COR-L47 (cell line): ENCODE measurements around the gene SGPP1.
"Not testable (repeated sequence)": the region's sequence is repeated elsewhere in the genome, so short reads cannot be mapped to it uniquely, and the experiment has no call there.

Experiments used
- DNase-seq: peaks from one replicate; lab custom pipeline; 2025; lab: John Stamatoyannopoulos, UW

SGPP1 gene

DNA sequence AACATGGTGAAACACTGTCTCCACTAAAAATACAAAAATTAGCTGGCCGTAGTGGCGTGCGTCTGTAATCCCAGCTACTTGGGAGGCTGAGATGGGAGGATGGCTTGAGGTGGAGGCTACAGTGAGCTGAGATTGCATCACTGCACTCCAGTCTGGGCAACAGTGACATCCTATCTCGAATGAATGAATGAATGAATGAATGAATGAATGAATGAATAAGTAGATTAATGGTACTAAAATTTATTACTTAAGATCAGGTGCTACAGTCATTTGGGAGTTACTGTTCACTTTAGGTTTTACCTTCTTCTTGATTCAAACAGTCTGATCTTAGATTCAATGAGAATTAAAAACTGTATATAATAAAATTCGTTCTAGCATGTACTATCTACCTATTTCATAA lies 54.6 kb downstream of the SGPP1 start:
- no peak for DNase-seq

DNA sequence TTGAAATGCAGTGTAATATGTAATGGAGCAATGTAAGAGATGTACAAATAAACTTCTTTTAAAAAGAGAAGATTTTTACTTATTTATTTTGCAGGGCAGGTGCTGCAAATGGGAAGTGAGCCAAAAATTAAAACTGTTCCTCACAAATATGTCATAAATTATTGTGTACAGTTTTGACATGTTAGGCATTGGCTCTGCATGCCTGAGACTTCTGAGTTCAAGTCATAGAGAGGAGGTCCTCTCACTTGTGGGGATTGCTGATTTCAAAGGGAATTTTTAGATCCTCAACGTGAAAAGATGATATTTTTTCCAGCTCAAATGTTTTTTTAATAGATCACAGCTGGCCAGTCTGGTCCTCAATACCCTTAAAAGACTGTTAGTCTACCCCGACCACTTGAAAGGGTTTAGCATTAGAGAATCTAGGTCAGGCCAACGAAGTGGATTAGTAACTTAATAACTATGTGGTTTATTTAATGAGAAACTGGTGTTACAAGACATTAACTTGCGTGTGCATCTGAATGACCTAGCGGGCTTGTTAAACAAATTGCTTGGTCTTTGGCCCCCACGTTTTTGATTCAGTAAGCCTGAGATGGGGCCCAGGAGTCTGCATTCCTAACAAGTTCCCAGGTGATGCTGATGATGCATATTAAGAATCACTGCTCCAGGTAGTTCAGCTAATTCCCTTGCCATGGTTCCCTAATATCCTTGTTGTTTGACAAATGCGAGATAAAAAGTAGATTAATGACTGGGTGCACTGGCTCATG lies 55.3 kb downstream of the SGPP1 start:
- no peak for DNase-seq

DNA sequence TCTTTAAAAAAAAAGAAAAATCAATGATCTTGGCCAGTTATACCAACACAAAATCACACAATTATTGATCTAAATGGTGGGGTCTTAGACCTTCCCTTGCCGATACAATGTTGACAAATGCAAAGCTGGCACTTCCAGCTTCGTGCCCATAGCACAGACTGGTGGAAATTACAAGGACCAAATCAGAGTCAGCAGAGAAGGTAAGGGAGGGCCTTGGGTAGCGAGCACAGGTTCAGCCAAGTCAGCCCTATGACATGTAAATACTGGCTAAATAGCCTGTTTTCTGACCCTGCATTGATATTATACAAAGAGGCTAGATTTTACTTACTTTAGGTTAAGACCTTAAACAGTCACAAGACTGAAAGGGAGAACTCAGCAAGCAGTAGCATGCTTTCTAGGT lies 55.9 kb downstream of the SGPP1 start:
- no peak for DNase-seq

DNA sequence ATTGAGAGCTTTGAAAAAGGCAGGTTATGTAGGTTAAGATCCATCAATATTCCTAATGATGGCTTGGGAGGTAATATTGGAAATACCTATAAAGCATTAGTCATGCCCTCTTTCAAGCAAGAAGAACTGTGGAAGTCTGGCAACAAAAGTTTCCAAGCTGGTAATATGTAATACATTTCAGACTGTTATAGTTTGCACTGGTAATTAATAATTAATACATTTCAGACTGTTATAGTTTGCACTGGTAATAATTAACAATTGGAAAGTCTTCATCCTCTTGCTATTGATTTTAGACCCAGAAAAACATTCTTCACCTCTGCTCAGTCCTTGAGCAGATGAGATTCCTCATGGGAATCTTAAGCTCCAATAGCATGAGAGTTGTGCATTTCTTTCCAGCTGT lies 57.2 kb downstream of the SGPP1 start:
- DNase-seq: no peak

DNA sequence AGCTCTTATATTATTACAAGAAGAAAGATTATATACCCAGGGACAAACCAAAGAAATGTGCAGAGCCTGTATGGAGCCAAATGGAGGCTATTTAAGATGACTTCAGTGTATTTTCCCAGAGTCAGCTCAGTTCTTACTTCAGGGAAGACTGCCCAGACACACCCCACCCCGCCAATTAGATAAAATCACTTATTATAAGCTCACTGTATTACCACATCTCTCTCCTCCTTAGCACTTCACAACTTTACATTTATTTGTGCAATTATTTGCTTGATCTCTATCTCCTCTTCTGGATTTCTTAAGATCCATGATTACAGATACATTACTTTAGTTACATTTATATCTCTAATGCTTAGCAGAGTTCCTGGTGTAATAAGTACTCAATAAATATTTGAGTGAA lies 61.5 kb downstream of the SGPP1 start:
- no peak for DNase-seq

DNA sequence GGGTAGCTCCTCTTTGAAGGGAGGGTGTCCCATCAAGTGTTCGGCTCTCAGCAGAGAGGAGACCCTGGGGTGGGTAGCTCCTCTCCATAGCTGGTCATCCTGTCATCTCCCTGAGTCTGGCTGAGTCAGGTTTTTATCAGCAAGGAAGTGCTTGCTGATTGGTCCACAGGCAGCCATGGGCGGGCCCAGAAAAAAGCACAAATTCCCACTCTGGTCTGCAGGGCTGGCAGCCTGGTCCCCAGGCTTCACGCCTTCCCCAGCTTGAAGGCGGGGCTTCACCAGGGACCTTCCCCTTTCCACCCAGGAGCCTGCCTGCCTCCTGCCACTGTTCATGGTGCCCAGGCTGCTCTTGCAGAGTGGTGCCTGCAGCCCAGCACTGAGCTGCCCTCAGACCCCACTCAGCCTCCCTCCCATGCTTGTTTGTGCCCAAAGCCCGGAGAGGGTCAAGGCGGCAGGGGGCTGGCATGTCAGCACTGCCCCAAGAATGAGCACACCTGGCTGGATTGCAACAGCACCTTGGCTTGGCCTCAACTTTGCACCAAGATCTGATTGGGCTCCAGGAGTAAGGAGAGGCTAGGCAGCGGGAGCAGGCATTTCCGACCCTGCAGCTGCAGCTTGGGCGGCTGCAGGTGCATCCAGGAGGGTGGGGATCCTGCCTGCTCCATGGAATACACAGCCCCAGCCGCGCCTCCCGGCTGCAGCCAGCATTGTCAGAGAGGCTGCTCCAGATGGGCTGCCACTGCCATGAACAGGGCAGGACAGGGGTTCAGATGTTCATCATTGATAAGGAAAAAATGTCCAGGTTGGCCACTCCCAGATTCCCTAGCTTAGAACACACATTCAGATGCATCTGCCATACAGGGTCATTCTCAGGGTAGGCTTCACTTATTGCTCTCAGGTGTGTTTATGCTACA lies 64.2 kb downstream of the SGPP1 start:
- DNase-seq: no peak

DNA sequence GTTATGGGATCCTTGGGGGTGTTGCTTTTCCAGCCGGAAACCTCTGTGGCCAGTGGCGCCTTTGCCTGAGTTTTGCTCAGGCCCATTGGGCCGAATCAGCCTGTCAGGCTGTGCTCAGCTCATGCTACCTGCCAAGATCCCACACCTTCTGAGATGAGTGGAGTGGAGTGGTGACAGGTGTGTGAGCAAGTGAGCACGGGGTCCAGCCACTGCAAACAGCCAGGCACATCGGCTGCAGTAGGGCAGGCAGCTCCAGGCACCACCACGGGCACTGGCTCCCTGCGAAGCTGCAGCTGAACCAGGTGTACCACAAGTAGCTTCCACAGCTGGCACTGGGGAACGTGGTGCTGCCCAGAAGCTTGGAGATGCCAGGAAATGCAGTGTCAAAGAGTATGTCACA lies 65.1 kb downstream of the SGPP1 start:
- no peak for DNase-seq

DNA sequence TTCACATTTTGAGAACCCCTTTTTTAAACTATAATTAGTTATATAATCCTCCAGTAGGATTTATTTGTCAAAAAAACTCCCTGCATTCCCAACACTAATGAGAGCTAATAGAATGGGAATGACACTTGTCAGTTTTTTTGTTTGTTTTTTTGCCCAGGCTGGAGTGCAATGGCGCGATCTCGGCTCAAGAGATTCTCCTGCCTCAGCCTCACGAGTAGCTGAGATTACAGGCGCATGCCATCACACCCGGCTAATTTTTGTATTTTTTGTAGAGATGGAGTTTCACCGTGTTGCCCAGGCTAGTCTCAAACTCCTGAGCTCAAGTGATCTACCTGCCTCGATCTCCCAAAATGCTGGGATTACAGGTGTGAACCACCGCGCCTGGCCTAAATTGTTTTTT lies 66.0 kb downstream of the SGPP1 start:
- DNase-seq: not testable (repeated sequence)

DNA sequence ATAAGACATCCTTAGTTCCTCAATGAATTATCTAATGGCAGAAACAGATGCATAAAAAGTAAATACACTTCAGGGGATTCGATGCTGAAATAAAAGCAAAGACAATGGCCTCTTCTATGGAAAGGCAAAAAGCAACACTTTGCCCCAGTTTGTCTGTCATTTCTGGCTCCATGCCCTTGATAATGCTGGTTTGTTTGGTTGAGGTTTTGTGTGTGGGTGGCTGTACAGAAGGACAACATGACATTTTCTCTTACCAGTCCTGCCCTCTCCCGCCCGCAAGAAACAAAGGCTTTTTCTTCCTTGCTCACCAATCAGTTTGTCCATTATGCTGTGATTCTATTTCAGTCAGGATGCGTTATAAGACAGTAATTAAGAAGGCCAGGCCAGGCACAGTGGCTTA lies 68.1 kb downstream of the SGPP1 start:
- DNase-seq: no peak

DNA sequence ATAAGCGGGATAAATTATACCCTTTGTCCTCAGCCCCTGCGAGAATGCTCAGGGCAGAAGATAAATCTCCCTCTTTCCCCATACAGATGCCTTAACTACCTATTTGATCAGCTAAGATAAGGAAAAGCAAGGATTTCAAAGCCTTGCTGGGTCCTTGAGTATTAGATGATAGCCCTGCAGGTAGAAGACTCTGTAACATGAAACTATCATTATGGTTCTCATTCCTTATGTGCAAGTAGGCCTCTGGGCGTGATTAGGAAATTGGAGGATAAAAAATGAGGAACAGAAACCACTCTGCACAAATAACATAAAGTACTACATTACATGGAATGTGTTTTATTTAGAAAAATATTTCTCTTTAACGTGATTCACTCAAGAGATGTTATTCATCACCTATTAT lies 71.7 kb downstream of the SGPP1 start:
- DNase-seq: no peak

DNA sequence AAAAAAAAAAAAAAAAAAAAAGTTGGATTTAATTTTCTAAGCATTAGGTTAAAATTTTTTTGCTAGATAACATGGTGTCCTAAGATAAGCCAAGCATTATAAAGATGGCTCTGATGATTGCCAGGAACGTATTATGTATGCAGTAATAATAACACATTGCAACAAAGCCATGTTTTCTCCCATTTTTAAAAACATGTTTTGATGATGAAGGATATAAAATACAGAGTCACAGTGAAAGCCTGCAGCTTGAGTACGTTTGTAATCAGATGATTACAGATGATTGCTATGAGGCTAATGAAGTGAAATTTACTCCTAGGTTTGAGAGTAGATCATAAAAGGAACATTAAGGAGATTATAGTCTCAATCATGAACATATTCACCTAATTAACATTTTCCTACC lies 72.9 kb downstream of the SGPP1 start:
- DNase-seq: no peak

DNA sequence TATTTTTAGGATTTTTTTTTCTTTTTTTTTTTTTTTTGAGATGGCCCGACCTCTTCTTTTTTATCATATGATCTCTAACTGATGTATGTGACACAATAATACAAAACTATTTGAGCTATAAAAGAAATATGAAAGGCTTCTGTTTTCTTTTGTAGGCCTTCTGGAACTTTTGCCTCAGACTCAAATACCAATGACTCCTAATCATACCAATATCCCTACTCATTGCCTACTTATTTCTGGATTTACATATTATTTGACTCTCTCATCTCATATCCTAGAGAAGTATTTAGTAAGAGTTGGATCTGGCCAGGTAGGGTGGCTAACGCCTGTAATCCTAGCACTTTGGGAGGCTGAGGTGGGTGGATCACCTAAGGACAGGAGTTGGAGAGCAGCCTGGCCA lies 73.5 kb downstream of the SGPP1 start:
- no peak for DNase-seq

DNA sequence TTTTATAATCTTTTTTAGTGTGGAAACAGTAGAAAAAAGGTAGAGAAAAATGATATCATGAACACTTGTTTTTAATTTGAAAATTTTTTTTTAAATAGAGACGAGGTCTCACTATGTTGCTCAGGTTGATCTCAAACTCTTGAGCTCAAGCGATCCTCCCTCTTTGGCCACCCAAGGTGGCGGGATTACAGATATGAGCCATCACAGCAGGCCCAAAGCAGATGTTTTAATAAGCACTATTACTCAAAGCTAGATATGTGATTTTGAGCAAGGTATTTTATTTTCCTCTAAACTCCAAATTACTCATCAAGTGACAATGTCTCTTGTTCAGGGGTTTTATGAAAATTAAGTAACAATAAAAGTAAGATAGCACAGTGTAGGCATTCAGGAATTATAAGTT lies 75.5 kb downstream of the SGPP1 start:
- no peak for DNase-seq

DNA sequence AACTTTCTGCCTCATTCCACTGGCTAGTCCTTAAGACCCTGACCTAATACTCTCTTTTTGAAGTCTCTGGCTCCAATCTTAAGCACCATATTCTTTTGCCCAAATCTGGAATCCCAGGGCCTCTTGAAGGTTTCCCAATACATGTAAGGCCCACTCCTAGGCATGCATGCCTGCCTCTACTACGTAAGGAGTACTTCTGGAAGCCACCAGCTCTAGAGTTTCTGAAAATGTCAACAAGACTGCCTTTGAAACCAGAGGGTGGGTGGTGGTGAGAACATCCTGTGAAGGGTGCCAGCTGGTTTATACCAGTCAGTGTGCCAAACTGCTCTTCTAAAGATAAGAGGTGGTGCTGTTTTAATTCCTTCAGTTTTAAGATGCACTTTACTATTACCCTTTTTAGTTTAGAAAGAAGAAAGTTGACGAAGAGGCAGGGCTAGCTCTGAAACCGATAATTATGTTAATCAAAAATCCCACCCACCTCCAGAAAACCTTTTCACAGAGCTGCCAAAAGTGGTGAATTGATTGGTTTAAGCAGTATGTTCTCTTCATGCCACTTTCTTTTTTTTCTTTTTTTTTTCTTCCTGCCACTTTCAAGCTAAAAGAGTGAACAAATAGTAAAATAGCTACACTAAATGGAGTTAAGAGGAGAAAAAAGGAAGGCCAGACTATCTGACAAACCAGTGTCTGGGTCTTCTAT lies 77.5 kb downstream of the SGPP1 start:
- no peak for DNase-seq

DNA sequence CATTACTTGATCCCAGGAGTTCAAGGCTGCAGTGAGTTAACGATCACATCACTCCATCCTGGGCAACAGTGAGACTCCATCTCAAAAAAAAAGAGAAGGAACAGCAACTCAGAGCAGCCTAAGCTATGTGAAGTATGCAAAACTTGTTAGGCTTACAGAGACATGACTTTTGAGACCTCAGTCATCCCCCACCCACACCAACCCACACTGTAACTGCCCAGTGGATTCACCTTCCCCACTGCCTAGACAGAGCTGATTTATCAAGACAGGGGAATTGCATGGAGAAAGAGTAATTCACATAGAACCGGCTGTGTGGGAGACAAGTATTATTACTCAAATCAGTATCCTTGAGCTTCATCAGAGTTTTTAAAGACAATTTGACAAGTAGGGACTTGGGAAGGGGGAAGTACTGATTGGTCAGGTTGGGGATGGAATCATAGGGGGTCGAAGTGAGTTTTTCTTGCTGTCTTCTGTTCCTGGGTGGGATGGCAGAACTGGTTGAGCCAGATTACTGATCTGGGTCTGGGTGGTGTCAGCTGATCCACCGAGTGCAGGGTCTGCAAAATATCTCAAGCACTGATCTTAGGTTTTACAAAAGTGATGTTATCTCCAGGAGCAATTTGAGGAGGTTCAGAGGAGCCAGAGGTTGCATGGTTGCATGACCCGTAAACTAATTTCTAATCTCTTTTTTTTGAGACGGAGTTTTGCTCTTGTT lies 80.0 kb downstream of the SGPP1 start:
- no peak for DNase-seq

DNA sequence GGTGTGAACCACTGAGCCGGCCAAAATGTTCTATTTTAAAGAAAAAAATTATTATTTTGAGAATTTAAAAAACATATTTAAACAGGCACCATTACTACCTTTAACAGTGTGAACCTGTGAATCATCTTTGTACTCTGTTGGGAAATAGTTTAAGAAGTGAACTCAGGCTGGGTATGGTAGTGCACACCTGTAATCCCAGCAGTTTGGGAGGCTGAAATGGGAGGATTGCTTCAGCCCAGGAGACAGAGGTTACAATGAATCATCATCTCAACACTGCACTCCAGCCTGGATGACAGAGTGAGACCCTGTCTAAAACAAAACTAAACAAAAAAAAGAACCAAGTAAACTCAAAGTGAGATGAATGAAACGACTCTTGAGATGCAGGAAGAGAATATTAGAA lies 83.1 kb downstream of the SGPP1 start:
- DNase-seq: no peak

DNA sequence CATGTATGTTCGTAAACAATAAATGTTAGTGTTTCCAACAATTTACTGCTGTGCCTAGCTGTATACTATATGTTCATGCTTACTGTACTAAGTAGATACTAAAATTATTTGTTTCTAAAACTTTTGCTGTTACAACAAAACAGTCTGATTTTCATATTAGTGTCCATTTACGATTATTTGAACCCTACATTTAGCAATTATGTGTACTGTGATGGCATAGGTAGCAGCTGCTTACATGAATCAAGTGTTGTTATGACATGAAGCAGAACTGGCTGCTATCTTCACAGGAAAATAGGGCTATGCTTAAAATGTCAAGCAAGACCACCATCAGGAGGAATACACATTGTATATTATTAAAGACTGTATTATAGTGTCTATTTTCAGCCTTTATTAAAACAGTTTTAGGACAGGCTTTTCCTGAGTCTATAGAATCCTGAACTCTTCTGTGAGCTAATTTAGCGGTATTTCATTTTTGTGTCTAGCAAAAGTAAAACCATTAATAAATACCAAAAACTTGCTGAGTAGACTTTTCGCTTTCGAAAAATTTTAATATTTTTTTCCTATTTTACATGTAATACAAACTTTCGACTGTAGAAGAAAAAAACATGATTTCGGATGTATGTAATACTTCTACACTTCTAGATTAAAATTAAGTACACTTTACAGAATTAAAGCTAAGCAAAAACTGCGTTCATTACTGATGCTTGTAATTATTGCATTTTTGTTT lies 85.0 kb downstream of the SGPP1 start:
- DNase-seq: no peak

DNA sequence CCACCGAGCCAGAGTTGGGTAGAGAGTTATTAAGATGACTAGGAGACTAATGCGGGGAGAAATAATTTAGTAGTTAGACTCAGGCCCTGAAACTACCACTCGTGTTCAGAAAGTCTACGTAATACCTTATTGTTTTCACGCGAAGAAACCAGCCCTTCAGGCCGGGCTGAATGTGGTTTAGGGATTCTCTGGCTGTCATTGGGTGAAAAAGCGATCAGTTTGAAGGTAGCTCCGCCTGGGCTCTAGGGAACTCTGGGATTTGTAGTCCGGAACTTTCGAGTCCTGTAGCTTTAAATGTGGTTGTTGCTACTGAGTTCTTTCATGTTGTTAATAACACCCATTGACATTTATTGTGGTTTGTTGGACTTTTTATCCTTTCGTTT lies 85.6 kb downstream of the SGPP1 start:
- DNase-seq: peak; percentile 89

DNA sequence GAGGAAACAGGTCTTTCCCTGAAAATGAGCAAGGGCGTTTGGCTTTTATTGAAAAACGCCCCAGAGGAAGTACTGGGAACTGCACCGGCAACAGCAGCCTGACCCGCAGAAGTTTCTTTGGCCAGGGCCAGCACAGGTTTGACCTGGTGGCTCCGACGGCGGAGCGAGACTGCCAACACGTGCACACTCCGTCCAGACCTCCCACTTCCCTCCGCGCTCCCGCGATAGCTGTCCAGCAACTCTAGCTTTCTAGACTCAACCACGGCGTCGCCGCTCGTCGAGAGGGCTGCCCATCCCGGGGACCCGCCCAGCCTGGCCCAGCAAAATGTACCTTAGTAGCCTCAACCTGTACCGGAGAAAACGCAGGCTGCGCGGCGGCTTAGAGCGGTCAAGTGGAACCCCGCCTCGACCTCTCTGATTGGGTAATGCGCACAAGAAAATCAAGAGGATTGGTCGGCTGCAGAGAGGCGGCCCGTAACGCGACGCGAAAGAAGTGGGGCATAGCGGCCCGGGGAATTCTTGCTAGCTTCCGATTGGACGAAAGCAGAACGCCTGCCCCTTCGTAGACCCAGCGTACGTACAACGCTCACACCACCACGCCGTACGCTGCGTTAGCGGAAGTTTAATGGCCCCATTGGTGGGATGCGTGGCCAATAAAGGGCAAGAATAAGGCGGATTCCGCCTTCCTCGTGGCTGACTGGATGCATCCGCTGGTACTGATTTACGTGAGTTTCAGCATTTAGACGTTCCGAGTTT lies 86.2 kb downstream of the SGPP1 start, which contains the start of gene WDR89:
Gene WDR89 (minus strand): TSS at position 399 of the 756 bp plus-strand sequence. CDS start 41,929 bp downstream, outside the sequence.
- DNase-seq: peak; percentile 99

DNA sequence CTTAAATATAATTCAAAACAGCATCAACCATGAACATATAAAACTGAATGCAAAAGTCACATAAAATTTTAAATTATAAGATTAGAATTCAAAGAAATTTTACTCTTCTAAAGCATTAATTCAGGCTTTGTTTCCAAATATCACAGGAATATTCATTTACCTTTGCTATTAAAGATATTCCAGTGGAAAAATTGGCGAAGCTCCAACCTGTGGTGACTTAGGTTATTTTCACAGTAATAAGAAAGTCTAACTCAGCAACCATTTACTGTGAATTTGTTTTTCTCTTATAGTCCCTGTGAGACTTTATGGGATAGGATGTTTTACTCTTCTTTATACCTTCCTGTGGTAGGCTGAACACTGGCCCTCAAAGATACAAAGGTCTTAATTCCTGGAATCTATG lies 89.4 kb downstream of the SGPP1 start:
- no peak for DNase-seq
